ENCODE measurements around the gene PTPRK. TPM values are rescaled to one million over a fixed set of nuclear protein-coding genes. Genes with fewer than 3 reads are reported as not detected.

PTPRK gene
- total RNA-seq, 1 donor from 2014 or later: 1.9 TPM

- intact Hi-C loops (cut with micrococcal nuclease): no loop called here
Measured at GRCh38 chr6:128206610-128207426, 313.6 kb downstream of the PTPRK start.

- intact Hi-C loops (cut with micrococcal nuclease): no loop called here
Measured at GRCh38 chr6:128204616-128205015, 315.8 kb downstream of the PTPRK start.

GRCh38 chr6:128202169-128202765, 318.1 kb downstream of the PTPRK start:
- intact Hi-C loops (cut with micrococcal nuclease): no loop called here

GRCh38 chr6:128200789-128201188, 319.6 kb downstream of the PTPRK start:
- intact Hi-C loops (cut with micrococcal nuclease): no loop called here

GRCh38 chr6:128199461-128199860, 320.9 kb downstream of the PTPRK start:
- intact Hi-C loops (cut with micrococcal nuclease): no loop called here

GRCh38 chr6:128192972-128193371, 327.4 kb downstream of the PTPRK start:
- intact Hi-C loops (cut with micrococcal nuclease): no loop called here

GRCh38 chr6:128188678-128189077, 331.7 kb downstream of the PTPRK start:
- intact Hi-C loops (cut with micrococcal nuclease): no loop called here

- intact Hi-C loops (cut with micrococcal nuclease): no loop called here
Measured at GRCh38 chr6:128186729-128187128, 333.7 kb downstream of the PTPRK start.

- intact Hi-C loops (cut with micrococcal nuclease): no loop called here
Measured at GRCh38 chr6:128179876-128180438, 340.4 kb downstream of the PTPRK start.

- intact Hi-C loops (cut with micrococcal nuclease): loop anchor here (5.0 kb wide), 1 partner anchor 437 kb away; no protein-coding TSS in a partner anchor
Measured at GRCh38 chr6:128174724-128175123, 345.7 kb downstream of the PTPRK start.

GRCh38 chr6:128172752-128173682, 347.4 kb downstream of the PTPRK start:
- intact Hi-C loops (cut with micrococcal nuclease): loop anchor here (5.0 kb wide), 1 partner anchor 436 kb away; no protein-coding TSS in a partner anchor

GRCh38 chr6:128172081-128172480, 348.3 kb downstream of the PTPRK start:
- intact Hi-C loops (cut with micrococcal nuclease): loop anchor here (5.0 kb wide), 1 partner anchor 435 kb away; no protein-coding TSS in a partner anchor

- intact Hi-C loops (cut with micrococcal nuclease): loop anchor here (5.0 kb wide), 1 partner anchor 434 kb away; no protein-coding TSS in a partner anchor
Measured at GRCh38 chr6:128171182-128171581, 349.2 kb downstream of the PTPRK start.

GRCh38 chr6:128168244-128168643, 352.2 kb downstream of the PTPRK start:
- intact Hi-C loops (cut with micrococcal nuclease): no loop called here

GRCh38 chr6:128167552-128167951, 352.8 kb downstream of the PTPRK start:
- intact Hi-C loops (cut with micrococcal nuclease): no loop called here

- intact Hi-C loops (cut with micrococcal nuclease): no loop called here
Measured at GRCh38 chr6:128164254-128164653, 356.1 kb downstream of the PTPRK start.

GRCh38 chr6:128162423-128162822, 358.0 kb downstream of the PTPRK start:
- intact Hi-C loops (cut with micrococcal nuclease): no loop called here

GRCh38 chr6:128161839-128162238, 358.6 kb downstream of the PTPRK start:
- intact Hi-C loops (cut with micrococcal nuclease): no loop called here

GRCh38 chr6:128161263-128161662, 359.1 kb downstream of the PTPRK start:
- intact Hi-C loops (cut with micrococcal nuclease): no loop called here

- intact Hi-C loops (cut with micrococcal nuclease): no loop called here
Measured at GRCh38 chr6:128158496-128158895, 361.9 kb downstream of the PTPRK start.
